WTC11 (cell line): ENCODE data around the gene SPPL2B. TPM values are rescaled to one million over a fixed set of nuclear protein-coding genes. Genes with fewer than 3 reads are reported as not detected.
A peak's percentile ranks its signal among the peaks of the same experiment; 100 is the strongest.

ENCODE experiments used
- ATAC-seq: fragments of 200-7000 bp; cut with Tn5 transposase; 2 replicates; pipeline ENCODE4 v1.10.0; 2021; ENCODE audit warnings: mild to moderate bottlenecking, moderate library complexity
- Bru-seq: library from RNA; stranded (reverse); fragments of 400-500 nt; gene quantifications from one replicate; lab custom pipeline; 2021; lab: Mats Ljungman, UMichigan
- CTCF ChIA-PET: fragments of 300-600 bp; sonication (Branson Sonifier 250); formaldehyde crosslinking; loops from one replicate; lab custom pipeline; 2021; ENCODE audit warnings: antibody characterized with exemption; lab: Charles Lee
- POLR2A ChIA-PET: fragments of 350-600 bp; sonication (Branson Sonifier 250); formaldehyde crosslinking; loops from one replicate; lab custom pipeline; 2021; ENCODE audit warnings: antibody characterized with exemption; lab: Charles Lee
- DNase-seq: peaks from one replicate; pipeline ENCODE4 v3.0.0; 2021; ENCODE audit warnings: low spot score
- H3K27ac Mint-ChIP-seq: 2 replicates; pipeline ENCODE4 v1.8.0; 2021; ENCODE audit warnings: mixed read lengths
- H3K27me3 Mint-ChIP-seq: 2 replicates; pipeline ENCODE4 v1.8.0; 2021; ENCODE audit warnings: low read depth, mild to moderate bottlenecking, moderate library complexity, mixed read lengths
- H3K36me3 Mint-ChIP-seq: 2 replicates; pipeline ENCODE4 v1.8.0; 2021; ENCODE audit warnings: mixed read lengths
- H3K4me1 Mint-ChIP-seq: 2 replicates; pipeline ENCODE4 v1.8.0; 2022; ENCODE audit warnings: mixed read lengths
- H3K4me3 Mint-ChIP-seq: 2 replicates; pipeline ENCODE4 v1.8.0; 2021; ENCODE audit warnings: mild to moderate bottlenecking, moderate library complexity, mixed read lengths
- H3K9me3 Mint-ChIP-seq: 2 replicates; pipeline ENCODE4 v1.8.0; 2021; ENCODE audit warnings: mixed read lengths
- AR ChIP-seq: fragments of 250-450 bp; sonication (Bioruptor Pico); IDR thresholded peaks from 2 replicates; pipeline ENCODE4 v1.9.0; 2021; ENCODE audit warnings: mild to moderate bottlenecking
- ATF1 ChIP-seq: sonication (generic); formaldehyde crosslinking; IDR thresholded peaks from 2 replicates; pipeline ENCODE4 v1.8.1; 2023; ENCODE audit warnings: mild to moderate bottlenecking, moderate library complexity, missing genetic modification reagents
- ATF6 ChIP-seq: sonication (generic); formaldehyde crosslinking; IDR thresholded peaks from 2 replicates; pipeline ENCODE4 v1.8.1; 2023; ENCODE audit warnings: mild to moderate bottlenecking, missing genetic modification reagents
- E2F5 ChIP-seq: sonication (generic); formaldehyde crosslinking; IDR thresholded peaks from 2 replicates; pipeline ENCODE4 v1.8.1; 2022; ENCODE audit warnings: mild to moderate bottlenecking, moderate library complexity, missing genetic modification reagents
- ERG ChIP-seq: fragments of 250-450 bp; sonication (Bioruptor Pico); IDR thresholded peaks from 2 replicates; pipeline ENCODE4 v1.8.0; 2021; ENCODE audit warnings: mild to moderate bottlenecking
- ESRRA ChIP-seq: sonication (generic); formaldehyde crosslinking; IDR thresholded peaks from 2 replicates; pipeline ENCODE4 v1.8.1; 2022; ENCODE audit warnings: mild to moderate bottlenecking, missing genetic modification reagents, borderline replicate concordance
- FOXK1 ChIP-seq: sonication (generic); formaldehyde crosslinking; IDR thresholded peaks from 2 replicates; pipeline ENCODE4 v1.8.0; 2022; ENCODE audit warnings: mild to moderate bottlenecking, moderate library complexity, missing genetic modification reagents
- FOXP1 ChIP-seq: sonication (generic); formaldehyde crosslinking; IDR thresholded peaks from 2 replicates; pipeline ENCODE4 v1.8.0; 2022; ENCODE audit warnings: missing genetic modification reagents, mild to moderate bottlenecking, moderate library complexity, borderline replicate concordance
- OVOL2 ChIP-seq: fragments of 250-450 bp; sonication (Bioruptor Pico); IDR thresholded peaks from 2 replicates; pipeline ENCODE4 v1.9.0; 2021; ENCODE audit warnings: mild to moderate bottlenecking, borderline replicate concordance
- RORB ChIP-seq: fragments of 250-450 bp; sonication (Bioruptor Pico); IDR thresholded peaks from 2 replicates; pipeline ENCODE4 v1.9.0; 2021; ENCODE audit warnings: mild to moderate bottlenecking
- SOX15 ChIP-seq: fragments of 250-450 bp; sonication (Bioruptor Pico); IDR thresholded peaks from 2 replicates; pipeline ENCODE4 v1.9.0; 2021; ENCODE audit warnings: mild to moderate bottlenecking
- USF2 ChIP-seq: sonication (generic); formaldehyde crosslinking; IDR thresholded peaks from 2 replicates; pipeline ENCODE4 v1.8.1; 2023; ENCODE audit warnings: mild to moderate bottlenecking, missing genetic modification reagents, moderate library complexity
- ZMAT4 ChIP-seq: fragments of 250-450 bp; sonication (Bioruptor Pico); IDR thresholded peaks from 2 replicates; pipeline ENCODE4 v1.9.0; 2021; ENCODE audit warnings: mild to moderate bottlenecking
- ZNF416 ChIP-seq: fragments of 250-450 bp; sonication (Bioruptor Pico); IDR thresholded peaks from 2 replicates; pipeline ENCODE4 v1.9.0; 2021; ENCODE audit warnings: mild to moderate bottlenecking, inconsistent platforms
- ZNF425 ChIP-seq: fragments of 250-450 bp; sonication (Bioruptor Pico); conservative IDR thresholded peaks from 2 replicates; pipeline ENCODE4 v1.9.0; 2021; ENCODE audit warnings: mild to moderate bottlenecking
- long read RNA-seq, 3 experiments: library from RNA in 1 of 3; library from capped mRNA in 1 of 3; library from polyadenylated mRNA in 1 of 3; unstranded in 2 of 3; stranded (forward) in 1 of 3; transcript quantifications; one replicate each; pipeline ENCODE4 v2.0.0, GENCODE V29; 2021
- total RNA-seq: library from RNA; stranded (reverse); gene quantifications from 3 replicates; pipeline ENCODE4 v1.2.3, GENCODE V29; 2021
- TF ChIP-seq, protein P1 (sequence below): sonication (generic); formaldehyde crosslinking; IDR thresholded peaks from 2 replicates; pipeline ENCODE4 v1.8.0; 2023; ENCODE audit warnings: missing genetic modification reagents, mild to moderate bottlenecking, borderline replicate concordance

The SPPL2B gene, protein sequence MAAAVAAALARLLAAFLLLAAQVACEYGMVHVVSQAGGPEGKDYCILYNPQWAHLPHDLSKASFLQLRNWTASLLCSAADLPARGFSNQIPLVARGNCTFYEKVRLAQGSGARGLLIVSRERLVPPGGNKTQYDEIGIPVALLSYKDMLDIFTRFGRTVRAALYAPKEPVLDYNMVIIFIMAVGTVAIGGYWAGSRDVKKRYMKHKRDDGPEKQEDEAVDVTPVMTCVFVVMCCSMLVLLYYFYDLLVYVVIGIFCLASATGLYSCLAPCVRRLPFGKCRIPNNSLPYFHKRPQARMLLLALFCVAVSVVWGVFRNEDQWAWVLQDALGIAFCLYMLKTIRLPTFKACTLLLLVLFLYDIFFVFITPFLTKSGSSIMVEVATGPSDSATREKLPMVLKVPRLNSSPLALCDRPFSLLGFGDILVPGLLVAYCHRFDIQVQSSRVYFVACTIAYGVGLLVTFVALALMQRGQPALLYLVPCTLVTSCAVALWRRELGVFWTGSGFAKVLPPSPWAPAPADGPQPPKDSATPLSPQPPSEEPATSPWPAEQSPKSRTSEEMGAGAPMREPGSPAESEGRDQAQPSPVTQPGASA
- total RNA-seq: 94.6 to 117 TPM (median 95.8 TPM) in 3 replicates
- percentile 53 among the genes with signal in this experiment for Bru-seq, nascent RNA
- long read RNA-seq, experiment 1, transcript SPPL2B-209 (15 exons, 3,456 nt): major isoform, 28 of 134 reads
- long read RNA-seq, experiment 1, transcript SPPL2B-207 (15 exons, 2,583 nt): minor isoform, 10 of 134 reads
- long read RNA-seq, experiment 1, partial matches to known transcripts: 38 of 134 reads
- long read RNA-seq, experiment 1, other reads (novel, unspliced or antisense): 55 of 134 reads
- long read RNA-seq, experiment 2, transcript SPPL2B-209 (15 exons, 3,456 nt): major isoform, 12 of 62 reads
- long read RNA-seq, experiment 2, partial matches to known transcripts: 27 of 62 reads
- long read RNA-seq, experiment 2, other reads (novel, unspliced or antisense): 22 of 62 reads
- long read RNA-seq, experiment 3, partial matches to known transcripts: 1 of 4 reads
- long read RNA-seq, experiment 3, other reads (novel, unspliced or antisense): 3 of 4 reads

DNA sequence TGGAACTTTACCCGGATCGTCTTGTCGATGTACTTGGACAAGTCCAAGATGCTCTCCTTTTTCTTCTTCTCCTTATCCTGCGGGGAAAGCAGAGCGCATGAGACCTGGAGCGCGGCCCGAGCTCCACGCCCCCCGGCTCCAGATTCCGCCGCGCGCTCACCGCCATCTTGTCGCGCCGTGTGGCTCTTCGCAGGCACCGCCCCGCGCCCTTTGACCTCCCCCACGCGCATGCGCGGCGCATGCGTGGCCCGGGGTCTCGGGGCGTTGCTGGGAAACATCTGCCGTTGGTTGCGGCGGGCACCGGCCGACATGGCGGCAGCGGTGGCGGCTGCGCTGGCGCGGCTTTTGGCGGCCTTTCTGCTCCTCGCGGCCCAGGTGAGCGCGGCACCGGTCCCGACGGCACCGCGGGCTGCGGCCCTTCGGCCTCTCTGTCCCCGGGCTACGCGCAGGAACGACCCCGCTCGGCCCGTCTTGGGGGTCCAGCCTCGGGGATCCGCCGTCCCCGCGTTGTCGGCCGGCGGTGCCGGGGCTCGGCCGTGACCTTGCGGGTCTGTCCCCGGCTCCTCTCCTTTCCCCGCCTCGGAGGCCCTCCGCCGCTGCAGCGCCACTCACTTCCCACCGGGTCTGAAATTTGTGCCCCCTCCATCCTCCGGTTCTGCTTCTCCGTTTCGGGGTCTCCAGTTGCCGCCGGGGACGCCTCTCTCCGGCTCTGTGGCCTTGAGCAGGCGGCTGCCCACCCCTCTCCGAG lies at the start of gene SPPL2B, which contains the start of gene LSM7:
Gene SPPL2B, plus strand, starts transcription at position 284 of the 748 bp plus-strand sequence. Its CDS starts 26 bp downstream, at position 310.
Gene LSM7, minus strand, starts transcription at position 186 of the 748 bp plus-strand sequence. Its CDS starts 20 bp downstream, at position 166.
- Mint-ChIP-seq H3K4me1 (peaks cover 41% of the 10 kb centered on the region), H3K36me3 (peaks cover 11% of the 10 kb centered on the region), H3K27me3 (no peaks in the 10 kb centered on the region), H3K27ac (peak within 1 kb of the TSS; percentile 98), H3K9me3 (no peaks in the 10 kb centered on the region), H3K4me3 (peak within 1 kb of the TSS; percentile 100)
- DNase-seq (peak; percentile 80), ATAC-seq (peak; percentile 51)
- ChIA-PET POLR2A (interaction anchor here (1.3 kb wide), 1 partner anchor 99 kb away, joined by 3 read pairs; the partner anchor contains the start of gene TIMM13), CTCF (interaction anchor here (0.5 to 3.3 kb wide), 9 partner anchors 13 to 554 kb away, joined by 3 to 20 read pairs (median 5); no protein-coding TSS in a partner anchor)
- TF ChIP-seq ATF6 (CRISPR knock-in tag) (no peak), FOXK1 (CRISPR knock-in tag) (peak; percentile 93), ATF1 (CRISPR knock-in tag) (peak; percentile 82; the same call in 1 of the 2 replicates), E2F5 (CRISPR knock-in tag) (peak; percentile 86), RORB (CRISPR knock-in tag) (no peak), ZNF425 (CRISPR knock-in tag) (no peak), SOX15 (CRISPR knock-in tag) (no peak), ZNF416 (CRISPR knock-in tag) (0 out of 2 replicates have a peak, but pooled peaks have one; percentile 5), ERG (CRISPR knock-in tag) (no peak), AR (CRISPR knock-in tag) (no peak), ESRRA (CRISPR knock-in tag) (0 out of 2 replicates have a peak, but pooled peaks have one; percentile 33), OVOL2 (CRISPR knock-in tag) (no peak), FOXP1 (CRISPR knock-in tag) (0 out of 2 replicates have a peak, but pooled peaks have one; percentile 17), ZMAT4 (CRISPR knock-in tag) (no peak), USF2 (CRISPR knock-in tag) (peak; percentile 52)
- TF ChIP-seq, protein P1, sequence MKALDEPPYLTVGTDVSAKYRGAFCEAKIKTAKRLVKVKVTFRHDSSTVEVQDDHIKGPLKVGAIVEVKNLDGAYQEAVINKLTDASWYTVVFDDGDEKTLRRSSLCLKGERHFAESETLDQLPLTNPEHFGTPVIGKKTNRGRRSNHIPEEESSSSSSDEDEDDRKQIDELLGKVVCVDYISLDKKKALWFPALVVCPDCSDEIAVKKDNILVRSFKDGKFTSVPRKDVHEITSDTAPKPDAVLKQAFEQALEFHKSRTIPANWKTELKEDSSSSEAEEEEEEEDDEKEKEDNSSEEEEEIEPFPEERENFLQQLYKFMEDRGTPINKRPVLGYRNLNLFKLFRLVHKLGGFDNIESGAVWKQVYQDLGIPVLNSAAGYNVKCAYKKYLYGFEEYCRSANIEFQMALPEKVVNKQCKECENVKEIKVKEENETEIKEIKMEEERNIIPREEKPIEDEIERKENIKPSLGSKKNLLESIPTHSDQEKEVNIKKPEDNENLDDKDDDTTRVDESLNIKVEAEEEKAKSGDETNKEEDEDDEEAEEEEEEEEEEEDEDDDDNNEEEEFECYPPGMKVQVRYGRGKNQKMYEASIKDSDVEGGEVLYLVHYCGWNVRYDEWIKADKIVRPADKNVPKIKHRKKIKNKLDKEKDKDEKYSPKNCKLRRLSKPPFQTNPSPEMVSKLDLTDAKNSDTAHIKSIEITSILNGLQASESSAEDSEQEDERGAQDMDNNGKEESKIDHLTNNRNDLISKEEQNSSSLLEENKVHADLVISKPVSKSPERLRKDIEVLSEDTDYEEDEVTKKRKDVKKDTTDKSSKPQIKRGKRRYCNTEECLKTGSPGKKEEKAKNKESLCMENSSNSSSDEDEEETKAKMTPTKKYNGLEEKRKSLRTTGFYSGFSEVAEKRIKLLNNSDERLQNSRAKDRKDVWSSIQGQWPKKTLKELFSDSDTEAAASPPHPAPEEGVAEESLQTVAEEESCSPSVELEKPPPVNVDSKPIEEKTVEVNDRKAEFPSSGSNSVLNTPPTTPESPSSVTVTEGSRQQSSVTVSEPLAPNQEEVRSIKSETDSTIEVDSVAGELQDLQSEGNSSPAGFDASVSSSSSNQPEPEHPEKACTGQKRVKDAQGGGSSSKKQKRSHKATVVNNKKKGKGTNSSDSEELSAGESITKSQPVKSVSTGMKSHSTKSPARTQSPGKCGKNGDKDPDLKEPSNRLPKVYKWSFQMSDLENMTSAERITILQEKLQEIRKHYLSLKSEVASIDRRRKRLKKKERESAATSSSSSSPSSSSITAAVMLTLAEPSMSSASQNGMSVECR (CRISPR knock-in tag): peak; percentile 62
